GM12878 (cell line): ENCODE results near the gene SYTL1.

Experiments used
- CEBPB ChIP-seq, 2 experiments: fragments of 150-350 bp in 1 of 2; IDR thresholded peaks; 2 replicates each; pipeline ENCODE4 v1.6.1; 2012 to 2014; ENCODE audit warnings: low read depth in 2 of 2, low read length in 2 of 2, borderline replicate concordance in 1 of 2, inconsistent platforms in 1 of 2
- FOXM1 ChIP-seq: IDR thresholded peaks from 2 replicates; pipeline ENCODE4 v1.6.1; 2012; ENCODE audit warnings: low read depth, mild to moderate bottlenecking, inconsistent platforms, low read length, moderate library complexity
- HDAC6 ChIP-seq: fragments of 200-600 bp; sonication (generic); IDR thresholded peaks from one replicate; pipeline ENCODE4 v1.8.0; 2017; ENCODE audit warnings: antibody characterized with exemption; ENCODE audit not compliant: unreplicated experiment
- NFYB ChIP-seq: IDR thresholded peaks from 2 replicates; pipeline ENCODE4 v1.6.1; 2011; ENCODE audit warnings: low read depth, mild to moderate bottlenecking, low read length, improper control_type of control experiment, moderate library complexity; ENCODE audit not compliant: insufficient read depth
- POLR2A ChIP-seq: IDR thresholded peaks from 2 replicates; pipeline ENCODE4 v1.6.1; 2011; ENCODE audit warnings: low read depth, mild to moderate bottlenecking, low read length
- POLR2AphosphoS2 ChIP-seq: IDR thresholded peaks from 2 replicates; pipeline ENCODE4 v1.6.1; 2011; ENCODE audit warnings: low read depth, mild to moderate bottlenecking, low read length, improper control_type of control experiment, moderate library complexity
- SP1 ChIP-seq: IDR thresholded peaks from one replicate; pipeline ENCODE4 v1.6.1; 2011; ENCODE audit warnings: low read depth, low read length
- TAF1 ChIP-seq: IDR thresholded peaks from 2 replicates; pipeline ENCODE4 v1.6.1; 2011; ENCODE audit warnings: mild to moderate bottlenecking, low read depth, low read length, borderline replicate concordance
- TF ChIP-seq, protein P1 (sequence below), 3 experiments: IDR thresholded peaks in 2 of 3; conservative IDR thresholded peaks in 1 of 3; 2 replicates each; pipeline ENCODE4 v1.5.1; 2011; ENCODE audit warnings: low read depth in 3 of 3, low read length in 3 of 3, mild to moderate bottlenecking in 3 of 3, control low read depth in 2 of 3, moderate library complexity in 2 of 3, inconsistent platforms in 1 of 3, mixed read lengths in 1 of 3; ENCODE audit not compliant: control insufficient read depth in 2 of 3, insufficient read depth in 1 of 3; ENCODE audit errors: extremely low read depth in 1 of 3
- TF ChIP-seq, protein P2 (sequence below): fragments of 450-650 bp; IDR thresholded peaks from 2 replicates; pipeline ENCODE4 v1.6.1; 2018; ENCODE audit warnings: mild to moderate bottlenecking, low read depth, moderate library complexity; ENCODE audit not compliant: partially characterized antibody
- TF ChIP-seq, protein P3 (sequence below): fragments of 450-650 bp; IDR thresholded peaks from 2 replicates; pipeline ENCODE4 v1.6.1; 2017; ENCODE audit warnings: mild to moderate bottlenecking, low read depth, inconsistent platforms; ENCODE audit not compliant: poor library complexity, severe bottlenecking

DNA sequence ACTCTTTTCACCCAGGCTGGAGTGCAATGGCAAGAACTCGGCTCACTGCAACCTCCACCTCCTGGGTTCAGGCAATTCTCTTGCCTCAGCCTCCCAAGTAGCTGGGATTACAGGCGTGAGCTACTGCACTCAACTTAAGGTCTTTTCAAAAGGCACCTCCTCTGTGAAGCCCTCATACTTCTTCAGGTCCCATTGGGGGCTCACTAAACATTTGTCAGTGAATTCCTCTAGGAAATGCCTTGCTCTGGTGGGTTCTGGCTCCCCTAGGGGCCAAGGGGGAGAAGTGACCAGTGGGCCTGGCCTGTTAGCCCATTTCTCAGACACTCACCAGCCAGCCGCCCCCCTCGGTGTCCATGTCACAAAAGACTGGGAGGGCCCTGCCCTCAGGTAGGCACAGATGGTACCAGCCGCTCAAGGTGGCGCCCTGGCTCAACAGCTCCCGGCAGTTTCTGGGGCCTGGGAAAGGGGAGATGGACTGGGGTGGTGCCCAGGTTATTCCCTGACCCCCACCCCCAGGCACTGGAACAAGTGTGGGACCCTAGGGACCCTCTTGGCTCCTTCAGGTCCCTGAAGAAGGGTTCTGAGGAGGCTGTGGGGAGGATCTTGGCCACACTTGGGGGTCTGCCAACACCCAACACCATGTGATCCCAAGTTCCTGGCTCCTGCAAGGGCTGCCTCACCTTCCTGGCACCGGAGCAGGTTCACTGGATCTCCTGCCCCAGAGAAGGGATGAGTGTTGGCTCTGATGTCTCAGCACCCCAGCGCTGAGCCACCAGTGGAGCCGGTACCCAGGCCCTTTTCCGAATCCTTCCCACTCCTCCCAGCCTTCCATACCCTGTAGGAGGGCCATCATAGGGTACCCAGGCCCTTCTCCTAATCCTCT is 31.2 kb downstream of the SYTL1 start:
- TF ChIP-seq, protein P1, sequence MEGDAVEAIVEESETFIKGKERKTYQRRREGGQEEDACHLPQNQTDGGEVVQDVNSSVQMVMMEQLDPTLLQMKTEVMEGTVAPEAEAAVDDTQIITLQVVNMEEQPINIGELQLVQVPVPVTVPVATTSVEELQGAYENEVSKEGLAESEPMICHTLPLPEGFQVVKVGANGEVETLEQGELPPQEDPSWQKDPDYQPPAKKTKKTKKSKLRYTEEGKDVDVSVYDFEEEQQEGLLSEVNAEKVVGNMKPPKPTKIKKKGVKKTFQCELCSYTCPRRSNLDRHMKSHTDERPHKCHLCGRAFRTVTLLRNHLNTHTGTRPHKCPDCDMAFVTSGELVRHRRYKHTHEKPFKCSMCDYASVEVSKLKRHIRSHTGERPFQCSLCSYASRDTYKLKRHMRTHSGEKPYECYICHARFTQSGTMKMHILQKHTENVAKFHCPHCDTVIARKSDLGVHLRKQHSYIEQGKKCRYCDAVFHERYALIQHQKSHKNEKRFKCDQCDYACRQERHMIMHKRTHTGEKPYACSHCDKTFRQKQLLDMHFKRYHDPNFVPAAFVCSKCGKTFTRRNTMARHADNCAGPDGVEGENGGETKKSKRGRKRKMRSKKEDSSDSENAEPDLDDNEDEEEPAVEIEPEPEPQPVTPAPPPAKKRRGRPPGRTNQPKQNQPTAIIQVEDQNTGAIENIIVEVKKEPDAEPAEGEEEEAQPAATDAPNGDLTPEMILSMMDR (IDR thresholded peaks at IDR 0.05 in 2 of 3, conservative IDR thresholded peaks at IDR 0.05 in 1 of 3; ENCODE audit: control insufficient read depth in 2 of 3, extremely low read depth in 1 of 3, insufficient read depth in 1 of 3, low read depth in 3 of 3, low read length in 3 of 3), result peak in 2 of 3 experiments; percentile 13 to 28; a peak in 2 of 6 replicates
- TF ChIP-seq SP1, result no peak
- no peak for TF ChIP-seq HDAC6
- TF ChIP-seq, protein P2, sequence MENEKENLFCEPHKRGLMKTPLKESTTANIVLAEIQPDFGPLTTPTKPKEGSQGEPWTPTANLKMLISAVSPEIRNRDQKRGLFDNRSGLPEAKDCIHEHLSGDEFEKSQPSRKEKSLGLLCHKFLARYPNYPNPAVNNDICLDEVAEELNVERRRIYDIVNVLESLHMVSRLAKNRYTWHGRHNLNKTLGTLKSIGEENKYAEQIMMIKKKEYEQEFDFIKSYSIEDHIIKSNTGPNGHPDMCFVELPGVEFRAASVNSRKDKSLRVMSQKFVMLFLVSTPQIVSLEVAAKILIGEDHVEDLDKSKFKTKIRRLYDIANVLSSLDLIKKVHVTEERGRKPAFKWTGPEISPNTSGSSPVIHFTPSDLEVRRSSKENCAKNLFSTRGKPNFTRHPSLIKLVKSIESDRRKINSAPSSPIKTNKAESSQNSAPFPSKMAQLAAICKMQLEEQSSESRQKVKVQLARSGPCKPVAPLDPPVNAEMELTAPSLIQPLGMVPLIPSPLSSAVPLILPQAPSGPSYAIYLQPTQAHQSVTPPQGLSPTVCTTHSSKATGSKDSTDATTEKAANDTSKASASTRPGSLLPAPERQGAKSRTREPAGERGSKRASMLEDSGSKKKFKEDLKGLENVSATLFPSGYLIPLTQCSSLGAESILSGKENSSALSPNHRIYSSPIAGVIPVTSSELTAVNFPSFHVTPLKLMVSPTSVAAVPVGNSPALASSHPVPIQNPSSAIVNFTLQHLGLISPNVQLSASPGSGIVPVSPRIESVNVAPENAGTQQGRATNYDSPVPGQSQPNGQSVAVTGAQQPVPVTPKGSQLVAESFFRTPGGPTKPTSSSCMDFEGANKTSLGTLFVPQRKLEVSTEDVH, result no peak
- TF ChIP-seq CEBPB (IDR thresholded peaks at IDR 0.05; ENCODE audit: borderline replicate concordance in 1 of 2, low read depth in 2 of 2, low read length in 2 of 2), result no peak
- TF ChIP-seq, protein P3, sequence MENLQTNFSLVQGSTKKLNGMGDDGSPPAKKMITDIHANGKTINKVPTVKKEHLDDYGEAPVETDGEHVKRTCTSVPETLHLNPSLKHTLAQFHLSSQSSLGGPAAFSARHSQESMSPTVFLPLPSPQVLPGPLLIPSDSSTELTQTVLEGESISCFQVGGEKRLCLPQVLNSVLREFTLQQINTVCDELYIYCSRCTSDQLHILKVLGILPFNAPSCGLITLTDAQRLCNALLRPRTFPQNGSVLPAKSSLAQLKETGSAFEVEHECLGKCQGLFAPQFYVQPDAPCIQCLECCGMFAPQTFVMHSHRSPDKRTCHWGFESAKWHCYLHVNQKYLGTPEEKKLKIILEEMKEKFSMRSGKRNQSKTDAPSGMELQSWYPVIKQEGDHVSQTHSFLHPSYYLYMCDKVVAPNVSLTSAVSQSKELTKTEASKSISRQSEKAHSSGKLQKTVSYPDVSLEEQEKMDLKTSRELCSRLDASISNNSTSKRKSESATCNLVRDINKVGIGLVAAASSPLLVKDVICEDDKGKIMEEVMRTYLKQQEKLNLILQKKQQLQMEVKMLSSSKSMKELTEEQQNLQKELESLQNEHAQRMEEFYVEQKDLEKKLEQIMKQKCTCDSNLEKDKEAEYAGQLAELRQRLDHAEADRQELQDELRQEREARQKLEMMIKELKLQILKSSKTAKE, result no peak
- no peak for TF ChIP-seq POLR2A
- TF ChIP-seq TAF1, result no peak
- TF ChIP-seq FOXM1, result no peak
- TF ChIP-seq POLR2AphosphoS2, result no peak
- TF ChIP-seq NFYB, result no peak
